ENCODE data around the gene ST3GAL3. TPM values are rescaled to one million over a fixed set of nuclear protein-coding genes. Genes with fewer than 3 reads are reported as not detected.
A peak's percentile ranks its signal among the peaks of the same experiment; 100 is the strongest.

Gene ST3GAL3
- total and polyA plus RNA-seq, 7 donors = 22.2 to 53.2 (median 44.5) TPM

DNA sequence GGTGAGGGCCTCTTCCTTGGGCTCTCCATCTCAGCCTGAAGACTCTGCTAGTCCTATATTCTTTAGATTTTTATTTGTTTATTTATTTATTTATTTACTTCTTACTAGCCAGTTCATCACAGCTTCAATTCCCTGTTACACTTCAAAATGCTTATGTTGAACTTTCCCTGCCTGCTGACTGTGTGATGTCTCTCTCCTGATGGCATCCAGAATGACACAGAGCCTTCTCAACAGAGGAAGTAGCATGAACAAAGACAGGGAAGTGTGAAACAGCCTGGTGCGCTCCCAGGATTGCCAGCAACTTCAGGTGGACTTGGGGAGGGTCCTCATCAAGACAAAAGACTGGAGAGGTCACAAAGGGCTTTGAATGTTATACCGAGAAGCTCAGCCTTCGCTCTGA lies 235.1 kb downstream of the ST3GAL3 start:
- TF ChIP-seq, protein P1, sequence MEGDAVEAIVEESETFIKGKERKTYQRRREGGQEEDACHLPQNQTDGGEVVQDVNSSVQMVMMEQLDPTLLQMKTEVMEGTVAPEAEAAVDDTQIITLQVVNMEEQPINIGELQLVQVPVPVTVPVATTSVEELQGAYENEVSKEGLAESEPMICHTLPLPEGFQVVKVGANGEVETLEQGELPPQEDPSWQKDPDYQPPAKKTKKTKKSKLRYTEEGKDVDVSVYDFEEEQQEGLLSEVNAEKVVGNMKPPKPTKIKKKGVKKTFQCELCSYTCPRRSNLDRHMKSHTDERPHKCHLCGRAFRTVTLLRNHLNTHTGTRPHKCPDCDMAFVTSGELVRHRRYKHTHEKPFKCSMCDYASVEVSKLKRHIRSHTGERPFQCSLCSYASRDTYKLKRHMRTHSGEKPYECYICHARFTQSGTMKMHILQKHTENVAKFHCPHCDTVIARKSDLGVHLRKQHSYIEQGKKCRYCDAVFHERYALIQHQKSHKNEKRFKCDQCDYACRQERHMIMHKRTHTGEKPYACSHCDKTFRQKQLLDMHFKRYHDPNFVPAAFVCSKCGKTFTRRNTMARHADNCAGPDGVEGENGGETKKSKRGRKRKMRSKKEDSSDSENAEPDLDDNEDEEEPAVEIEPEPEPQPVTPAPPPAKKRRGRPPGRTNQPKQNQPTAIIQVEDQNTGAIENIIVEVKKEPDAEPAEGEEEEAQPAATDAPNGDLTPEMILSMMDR (IDR thresholded peaks at IDR 0.05) = no peak
- Histone ChIP-seq H3K4me3 (no peak overlapping the region), H3K4me1 (peaks cover 8% of the 10 kb centered on the region), H3K27ac (no peak overlapping the region), H3K27me3 (ENCODE audit: insufficient read depth in 3 of 3, low read length in 2 of 3) (no peaks in the 10 kb centered on the region), H3K36me3 (ENCODE audit: insufficient read depth in 1 of 2, low read depth in 1 of 2) (no peaks in the 10 kb centered on the region), H3K9me3 (no peaks in the 10 kb centered on the region)
- intact Hi-C loops (cut with DNase I) = loop anchor here in 1 of 2 donors (10.0 kb wide), 1 partner anchor 408 kb away; the partner anchor contains the start of gene PTPRF
- ATAC-seq (no peak), DNase-seq (no peak)
- 87 to 90% (median 90%) methylated on average over 3 of the region's 3 CpGs for WGBS, 3 donors

DNA sequence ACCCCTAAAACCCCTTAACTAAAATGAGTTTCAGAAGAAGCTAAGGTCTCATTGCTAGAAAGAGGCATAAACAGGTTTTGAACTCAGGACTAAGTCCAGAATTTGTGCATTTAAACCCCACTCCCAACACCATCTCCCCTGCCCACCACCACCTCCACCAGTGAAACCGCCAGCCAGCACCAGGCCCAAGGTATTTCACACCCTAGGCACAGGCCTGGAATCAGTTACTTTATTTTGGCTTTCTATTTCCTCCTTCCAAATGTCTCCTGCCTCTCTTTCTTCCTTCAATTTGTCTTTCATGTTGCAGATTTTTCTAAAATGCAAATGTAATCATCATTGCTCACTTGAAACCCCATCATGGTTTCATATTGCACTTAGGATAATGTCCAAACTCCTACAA lies 237.5 kb downstream of the ST3GAL3 start:
- Histone ChIP-seq H3K27ac (no peak overlapping the region), H3K27me3 (ENCODE audit: insufficient read depth in 3 of 3, low read length in 2 of 3) (no peaks in the 10 kb centered on the region), H3K4me3 (no peak overlapping the region), H3K36me3 (ENCODE audit: insufficient read depth in 1 of 2, low read depth in 1 of 2) (peaks cover 0 to 6% of the 10 kb centered on the region in 2 donors), H3K9me3 (no peaks in the 10 kb centered on the region), H3K4me1 (peaks cover 31% of the 10 kb centered on the region)
- intact Hi-C loops (cut with DNase I) = loop anchor here in 1 of 2 donors (10.0 kb wide), 1 partner anchor 410 kb away; the partner anchor contains the start of gene PTPRF
- WGBS, 3 donors = 85 to 100% (median 91%) methylated on average over 1 of the region's 1 CpG
- ATAC-seq (no peak), DNase-seq (no peak)
- TF ChIP-seq, protein P1 (IDR thresholded peaks at IDR 0.05) = no peak

DNA sequence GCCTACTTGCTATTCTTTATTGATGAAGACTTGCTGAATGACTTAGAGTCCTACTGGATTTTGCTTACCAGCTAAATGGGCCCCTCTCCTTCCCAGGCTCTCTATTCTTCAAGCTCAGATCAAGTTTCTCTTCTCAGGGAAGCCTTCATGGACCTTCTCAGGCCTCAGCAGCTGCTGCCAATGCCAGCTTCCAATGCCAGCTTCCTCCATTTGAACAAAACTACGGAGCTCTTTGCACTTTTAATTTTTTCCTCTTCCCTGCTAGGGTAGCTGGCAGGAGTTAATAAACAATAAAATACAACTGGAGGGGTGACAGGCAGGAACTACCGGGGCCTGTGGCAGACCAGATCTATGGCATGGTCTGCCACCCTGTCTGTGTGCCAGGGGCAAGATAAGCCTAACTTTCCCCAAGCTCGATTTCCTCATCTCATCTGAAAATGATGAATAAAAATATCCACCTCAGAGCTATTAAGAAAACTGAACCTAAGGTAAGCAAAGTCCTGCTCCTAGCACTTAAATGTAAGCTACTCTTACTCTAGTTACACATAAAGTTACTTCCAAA lies 238.4 kb downstream of the ST3GAL3 start:
- ATAC-seq (no peak), DNase-seq (no peak)
- H3K27me3 ChIP-seq (ENCODE audit: insufficient read depth in 3 of 3, low read length in 2 of 3) = no peaks in the 10 kb centered on the region
- WGBS, 3 donors = 6 to 11% (median 7%) methylated on average over 3 of the region's 3 CpGs
- H3K4me3 ChIP-seq = peak overlapping the region; percentile 79
- TF ChIP-seq, protein P1 (IDR thresholded peaks at IDR 0.05) = no peak
- H3K36me3 ChIP-seq (ENCODE audit: insufficient read depth in 1 of 2, low read depth in 1 of 2) = peaks cover 0 to 15% of the 10 kb centered on the region in 2 donors
- H3K4me1 ChIP-seq = peaks cover 40% of the 10 kb centered on the region
- H3K27ac ChIP-seq = peak overlapping the region; percentile 99
- intact Hi-C loops (cut with DNase I) = loop anchor here in 1 of 2 donors (10.0 kb wide), 1 partner anchor 411 kb away; the partner anchor contains the start of gene PTPRF
- no peaks in the 10 kb centered on the region for H3K9me3 ChIP-seq

DNA sequence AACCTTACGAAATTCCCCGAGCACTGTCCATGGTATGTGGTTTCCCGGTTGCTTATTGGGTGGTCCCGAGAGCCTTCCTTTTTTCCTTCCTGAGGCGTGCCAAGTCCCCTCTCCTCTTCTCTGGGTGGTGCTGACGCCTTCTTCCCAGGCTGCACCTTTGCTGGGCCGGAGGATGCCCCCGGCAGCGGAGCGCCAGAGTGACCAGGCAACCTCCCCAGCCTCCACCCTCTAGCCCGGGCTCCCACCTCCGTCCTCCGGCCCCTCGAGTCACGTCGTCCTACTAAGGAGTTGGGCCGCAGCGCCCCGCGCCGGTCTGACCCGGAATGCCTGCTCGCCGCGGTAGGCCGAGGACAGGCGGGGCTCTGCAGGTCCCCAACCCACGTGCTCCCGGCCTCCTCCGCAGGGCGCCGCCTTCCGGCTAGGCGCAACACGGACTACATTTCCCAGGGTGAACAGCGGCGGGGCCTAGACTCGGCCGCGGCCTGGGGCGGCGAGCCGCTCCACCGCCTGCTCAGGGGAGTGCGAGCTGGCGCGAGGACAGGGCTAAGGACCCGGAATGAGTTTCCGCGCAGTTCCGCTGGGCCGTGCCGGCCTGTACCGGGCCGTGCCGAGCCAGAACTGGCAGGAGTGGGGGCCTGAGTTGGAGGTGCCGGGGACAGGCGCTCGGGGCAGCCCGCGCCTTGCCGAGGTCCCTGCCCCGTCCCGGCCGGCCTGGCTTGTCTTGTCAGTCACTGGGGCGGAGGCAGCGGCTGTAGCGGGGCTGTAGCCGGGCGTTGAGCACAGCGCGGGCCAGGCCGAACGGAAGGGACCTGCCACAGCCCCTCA lies 239.1 kb downstream of the ST3GAL3 start, which contains the start of gene IPO13:
IPO13 (plus strand) TSS at position 715 of the 825 bp plus-strand sequence. CDS start 651 bp downstream, outside the sequence.
- 0% methylated on average over 62 to 74 of the region's 74 CpGs for WGBS, 3 donors
- intact Hi-C loops (cut with DNase I) = loop anchor here in 1 of 2 donors (10.0 kb wide), 1 partner anchor 412 kb away; the partner anchor contains the start of gene PTPRF
- Histone ChIP-seq H3K27me3 (ENCODE audit: insufficient read depth in 3 of 3, low read length in 2 of 3) (no peaks in the 10 kb centered on the region), H3K9me3 (no peaks in the 10 kb centered on the region), H3K4me1 (peaks cover 47% of the 10 kb centered on the region), H3K27ac (peak within 1 kb of the TSS; percentile 99), H3K4me3 (peak within 1 kb of the TSS; percentile 79), H3K36me3 (ENCODE audit: insufficient read depth in 1 of 2, low read depth in 1 of 2) (peaks cover 0 to 21% of the 10 kb centered on the region in 2 donors)
- TF ChIP-seq, protein P1 (IDR thresholded peaks at IDR 0.05) = peak; percentile 69
- DNase-seq (peak; percentile 96 to 99), ATAC-seq (peak; percentile 89 to 93 (median 90))

Data from psoas muscle (tissue), 8 donors.